PC-9 (cell line): ENCODE results near the gene MDP1. TPM values are rescaled to one million over a fixed set of nuclear protein-coding genes. Genes with fewer than 3 reads are reported as not detected.
A peak's percentile ranks its signal among the peaks of the same experiment; 100 is the strongest.

Source experiments
- Bru-seq: library from RNA; stranded (reverse); fragments of 400-500 nt; gene quantifications from one replicate; lab custom pipeline; 2021; lab: Mats Ljungman, UMichigan
- BruChase-seq, 2 experiments: library from RNA; stranded (reverse); fragments of 400-500 nt; gene quantifications; one replicate each; lab custom pipeline; 2021; lab: Mats Ljungman, UMichigan
- BruUV-seq: library from RNA; stranded (reverse); fragments of 400-500 nt; replicated peaks from 2 replicates; lab custom pipeline; 2021; lab: Mats Ljungman, UMichigan
- CTCF ChIA-PET: fragments of 300-600 bp; sonication (Branson Sonifier 250); formaldehyde crosslinking; loops from one replicate; lab custom pipeline; 2022; ENCODE audit warnings: antibody characterized with exemption; lab: Charles Lee
- POLR2A ChIA-PET: fragments of 300-600 bp; sonication (Branson Sonifier 250); formaldehyde crosslinking; loops from one replicate; lab custom pipeline; 2022; ENCODE audit warnings: antibody characterized with exemption; ENCODE audit not compliant: unreplicated experiment; lab: Charles Lee
- DNase-seq, 2 experiments: peaks; one replicate each; pipeline versions ENCODE4 v3.0.0 to v3.0.0-alpha.2; 2015 to 2022; ENCODE audit warnings: mixed read lengths in 1 of 2
- H2AFZ ChIP-seq: fragments of 200-600 bp; sonication (generic); 2 replicates; pipeline ENCODE4 v1.8.1; 2017; ENCODE audit warnings: antibody characterized with exemption
- H3F3A ChIP-seq: fragments of 200-600 bp; sonication (generic); 2 replicates; pipeline ENCODE4 v1.8.1; 2017; ENCODE audit warnings: antibody characterized with exemption, mild to moderate bottlenecking, low read depth; ENCODE audit not compliant: insufficient read depth
- H3K27ac ChIP-seq: fragments of 200-600 bp; sonication (generic); 2 replicates; pipeline ENCODE4 v1.6.1; 2016; ENCODE audit warnings: mixed run types
- H3K27me3 ChIP-seq: fragments of 200-600 bp; sonication (generic); 2 replicates; pipeline ENCODE4 v1.6.1; 2016; ENCODE audit warnings: low read depth, mixed run types; ENCODE audit not compliant: insufficient read depth
- H3K36me3 ChIP-seq: fragments of 200-600 bp; sonication (generic); 2 replicates; pipeline ENCODE4 v1.6.1; 2016; ENCODE audit warnings: low read depth, mixed run types
- H3K4me1 ChIP-seq: fragments of 200-600 bp; sonication (generic); replicated peaks from 2 replicates; pipeline ENCODE4 v1.6.1; 2016; ENCODE audit warnings: mixed run types; ENCODE audit not compliant: insufficient read depth
- H3K4me2 ChIP-seq: fragments of 200-600 bp; sonication (generic); 2 replicates; pipeline ENCODE4 v1.6.1; 2017; ENCODE audit warnings: mixed run types
- H3K4me3 ChIP-seq: fragments of 200-600 bp; sonication (generic); 2 replicates; pipeline ENCODE4 v1.6.1; 2016; ENCODE audit warnings: mixed run types
- H3K79me2 ChIP-seq: fragments of 200-600 bp; sonication (generic); 2 replicates; pipeline ENCODE4 v1.6.1; 2017; ENCODE audit warnings: low read depth, mixed run types
- H3K9me2 ChIP-seq: fragments of 200-600 bp; sonication (generic); 2 replicates; pipeline ENCODE4 v1.8.1; 2017; ENCODE audit warnings: mild to moderate bottlenecking; ENCODE audit not compliant: insufficient read depth
- H3K9me3 ChIP-seq: fragments of 200-600 bp; sonication (generic); 2 replicates; pipeline ENCODE4 v1.8.1; 2016; ENCODE audit warnings: low read depth; ENCODE audit not compliant: insufficient read depth
- H4K20me1 ChIP-seq: fragments of 200-600 bp; sonication (generic); 2 replicates; pipeline ENCODE4 v1.8.1; 2017; ENCODE audit not compliant: insufficient read depth
- CTCF ChIP-seq: fragments of 200-600 bp; sonication (generic); conservative IDR thresholded peaks from 2 replicates; pipeline ENCODE4 v1.6.1; 2017; ENCODE audit warnings: mixed run types, antibody characterized with exemption, mild to moderate bottlenecking, moderate library complexity
- EZH2 ChIP-seq: fragments of 200-600 bp; sonication (generic); IDR thresholded peaks from 2 replicates; pipeline ENCODE4 v1.8.0; 2017; ENCODE audit warnings: antibody characterized with exemption, low read depth
- intact Hi-C: fragments of 100-400 bp; cut with micrococcal nuclease; formaldehyde crosslinking; loops from one replicate; pipeline ENCODE4 v1.10.0; 2022; ENCODE audit not compliant: unreplicated experiment
- long read RNA-seq: library from polyadenylated mRNA; stranded (forward); transcript quantifications from one replicate; pipeline ENCODE4 v2.0.0, GENCODE V29; 2022
- total RNA-seq: library from RNA; stranded (reverse); gene quantifications from 2 replicates; pipeline ENCODE4 v1.2.3, GENCODE V29; 2021

Gene MDP1
- total RNA-seq, result 8.7 and 15.3 TPM in 2 replicates
- percentile 73 among the genes with signal in this experiment for Bru-seq, nascent RNA
- BruChase-seq, experiment 1, labeled RNA remaining after a 2-hour chase, result percentile 53 among the genes with signal in this experiment
- BruChase-seq, experiment 2, labeled RNA remaining after a 6-hour chase, result percentile 70 among the genes with signal in this experiment
- long read RNA-seq, transcript MDP1-201 (6 exons, 730 nt), result major isoform, 11 of 19 reads
- long read RNA-seq, partial matches to known transcripts, result 0 of 19 reads
- long read RNA-seq, other reads (novel, unspliced or antisense), result 3 of 19 reads

DNA sequence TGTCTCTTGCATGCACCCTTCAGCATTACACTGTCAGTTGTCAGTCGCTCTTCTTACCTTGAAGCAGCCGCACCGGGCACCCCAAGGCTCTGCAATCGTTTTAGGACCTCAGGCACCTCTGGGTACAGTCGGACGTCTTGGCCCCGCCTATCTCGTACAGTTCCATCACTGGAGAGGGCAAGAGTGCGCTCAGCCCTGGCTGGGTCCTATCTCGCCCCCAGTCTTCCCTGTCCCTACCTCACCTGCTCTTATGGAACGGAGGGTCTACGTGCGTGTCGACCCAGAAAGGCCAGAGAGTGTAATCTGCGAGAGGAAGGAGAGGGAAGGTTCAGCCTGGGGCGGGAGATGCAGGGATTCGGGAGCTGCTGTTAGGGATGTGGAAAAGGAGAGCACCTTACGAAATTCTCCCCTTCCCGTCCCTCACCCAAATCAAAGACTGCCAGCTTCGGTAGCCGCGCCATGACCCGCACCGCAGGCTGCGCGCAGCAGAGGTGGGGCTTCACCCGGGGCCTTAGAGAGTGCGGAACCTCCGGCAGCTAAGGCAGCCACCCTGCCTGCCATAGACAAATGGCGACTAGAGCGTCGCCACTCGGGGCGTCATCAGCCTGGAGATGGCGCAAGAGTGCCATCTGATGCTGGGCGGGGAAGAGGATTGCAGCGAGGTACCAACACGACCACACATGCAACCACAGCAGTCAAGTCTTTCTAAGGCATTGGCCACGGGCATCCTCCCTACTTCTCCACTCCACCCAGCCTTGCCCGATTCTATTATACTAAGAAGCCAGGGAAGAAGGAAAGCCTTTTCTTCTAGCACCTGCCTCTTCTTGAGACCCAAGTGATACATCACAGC lies at the start of gene MDP1:
TSS of gene MDP1 (minus strand) at position 572 of the 850 bp plus-strand sequence. CDS start at position 461, 111 bp downstream.
- Histone ChIP-seq H3K4me3 (peak within 1 kb of the TSS; percentile 73), H3K9me3 (no peaks in the 10 kb centered on the region), H3K27me3 (no peaks in the 10 kb centered on the region), H3F3A (peaks cover 14% of the 10 kb centered on the region; the same call in 1 of the 2 replicates), H3K36me3 (no peaks in the 10 kb centered on the region), H2AFZ (peak within 1 kb of the TSS; percentile 96), H3K4me1 (peaks cover 10% of the 10 kb centered on the region; the same call in 1 of the 2 replicates), H4K20me1 (no peaks in the 10 kb centered on the region; the same call in 1 of the 2 replicates), H3K9me2 (no peaks in the 10 kb centered on the region), H3K27ac (peak within 1 kb of the TSS; percentile 36; the same call in 1 of the 2 replicates), H3K79me2 (peaks cover 13% of the 10 kb centered on the region), H3K4me2 (peak within 1 kb of the TSS; percentile 80)
- no peak for TF ChIP-seq EZH2
- intact Hi-C loops, result no loop called here
- ChIA-PET POLR2A (interaction anchor here (0.5 to 0.7 kb wide), 2 partner anchors 33 to 84 kb away, joined by 3 to 4 read pairs; partner anchors contain the start of genes DHRS1 and NOP9), CTCF (interaction anchor here (0.7 to 0.8 kb wide), 2 partner anchors 81 to 161 kb away, joined by 3 to 4 read pairs; no protein-coding TSS in a partner anchor)
- BruUV-seq, result no TSS peak
- DNase-seq, result peak; percentile 66 to 74

GRCh38 chr14:24264298-24264697 lies 48.4 kb upstream of the MDP1 start:
- Histone ChIP-seq H3K4me1 (no peaks in the 10 kb centered on the region), H3K4me2 (no peak overlapping the region), H3F3A (no peaks in the 10 kb centered on the region), H3K36me3 (no peaks in the 10 kb centered on the region), H3K27me3 (no peaks in the 10 kb centered on the region), H3K79me2 (no peaks in the 10 kb centered on the region), H3K4me3 (no peak overlapping the region), H4K20me1 (no peaks in the 10 kb centered on the region), H3K9me2 (no peaks in the 10 kb centered on the region), H3K27ac (no peak overlapping the region), H2AFZ (no peak overlapping the region), H3K9me3 (no peaks in the 10 kb centered on the region)
- POLR2A ChIA-PET, result interaction anchor here (0.5 kb wide), 1 partner anchor 116 kb away, joined by 8 read pairs; no protein-coding TSS in a partner anchor
- DNase-seq, result peak in 1 of 2 experiments; percentile 8
- BruUV-seq, result no TSS peak
- CTCF ChIA-PET, result interaction anchor here (1.3 kb wide), 1 partner anchor 22 kb away, joined by 3 read pairs; the partner anchor contains the start of gene TINF2
- no peak for TF ChIP-seq EZH2
- TF ChIP-seq CTCF, result no peak
- intact Hi-C loops, result no loop called here

- no peaks in the 10 kb centered on the region for H3K4me1 ChIP-seq
- no peaks in the 10 kb centered on the region for H3K36me3 ChIP-seq
- no peaks in the 10 kb centered on the region for H3F3A ChIP-seq
- no peaks in the 10 kb centered on the region for H3K9me3 ChIP-seq
- H3K9me2 ChIP-seq, result no peaks in the 10 kb centered on the region
- ChIA-PET CTCF (interaction anchor here (1.2 kb wide), 1 partner anchor 10 kb away, joined by 3 read pairs; no protein-coding TSS in a partner anchor), POLR2A (interaction anchor here (0.5 kb wide), 1 partner anchor 116 kb away, joined by 8 read pairs; no protein-coding TSS in a partner anchor)
- intact Hi-C loops, result no loop called here
- TF ChIP-seq CTCF (no peak), EZH2 (no peak)
- H3K4me3 ChIP-seq, result no peak overlapping the region
- no peaks in the 10 kb centered on the region for H3K79me2 ChIP-seq
- no TSS peak for BruUV-seq
- no peaks in the 10 kb centered on the region for H3K27me3 ChIP-seq
- no peak overlapping the region for H2AFZ ChIP-seq
- H4K20me1 ChIP-seq, result no peaks in the 10 kb centered on the region
- H3K4me2 ChIP-seq, result no peak overlapping the region
- H3K27ac ChIP-seq, result no peak overlapping the region
- peak in 1 of 2 experiments; percentile 16 for DNase-seq
Measured at GRCh38 chr14:24263848-24264247, 48.0 kb upstream of the MDP1 start.
